Naive thymus-derived CD4-positive, alpha-beta T cell (primary cell): ENCODE results near the gene OR1S2. TPM values are rescaled to one million over a fixed set of nuclear protein-coding genes. Genes with fewer than 3 reads are reported as not detected.

ENCODE experiments used
- ATAC-seq: fragments of 150-1000 bp; cut with Tn5 transposase; 2 replicates; pipeline ENCODE4 v1.10.0; 2021; ENCODE audit warnings: mild to moderate bottlenecking, moderate library complexity
- CTCF ChIA-PET: fragments of 350-600 bp; sonication (Branson Sonifier 250); formaldehyde crosslinking; loops from one replicate; lab custom pipeline; 2021; ENCODE audit warnings: antibody characterized with exemption; lab: Charles Lee
- POLR2A ChIA-PET: fragments of 350-600 bp; sonication (Branson Sonifier 250); formaldehyde crosslinking; loops from one replicate; lab custom pipeline; 2021; ENCODE audit warnings: antibody characterized with exemption, inconsistent platforms; lab: Charles Lee
- DNase-seq, 9 donors: peaks; one replicate each; pipeline versions ENCODE4 v3.0.0 to v3.0.0-alpha.2; 2020 to 2022; ENCODE audit warnings: mixed read lengths in 1 of 9
- H3K27ac ChIP-seq: one replicate; pipeline ENCODE4 v1.7.0; 2013; ENCODE audit warnings: mild to moderate bottlenecking, low read depth, low read length, moderate library complexity
- H3K27me3 ChIP-seq, 2 donors: one replicate each; pipeline ENCODE4 v1.7.0; 2013; ENCODE audit warnings: low read length in 2 of 2, mild to moderate bottlenecking in 2 of 2, moderate library complexity in 2 of 2; ENCODE audit not compliant: control insufficient read depth in 2 of 2, insufficient read depth in 2 of 2
- H3K36me3 ChIP-seq, 3 experiments: 1 replicate in 2 of 3; 2 replicates in 1 of 3; pipeline ENCODE4 v1.7.0; 2013; ENCODE audit warnings: low read length in 3 of 3, mild to moderate bottlenecking in 3 of 3, moderate library complexity in 1 of 3; ENCODE audit not compliant: insufficient read depth in 3 of 3, control insufficient read depth in 2 of 3
- H3K4me1 ChIP-seq, 2 donors: one replicate each; pipeline ENCODE4 v1.7.0; 2013; ENCODE audit warnings: low read length in 2 of 2, mild to moderate bottlenecking in 2 of 2, moderate library complexity in 1 of 2; ENCODE audit not compliant: control insufficient read depth in 2 of 2, insufficient read depth in 2 of 2
- H3K4me3 ChIP-seq: 2 replicates; pipeline ENCODE4 v1.7.0; 2013; ENCODE audit warnings: mild to moderate bottlenecking, low read length
- H3K9me3 ChIP-seq, 3 experiments: 1 replicate in 2 of 3; 2 replicates in 1 of 3; pipeline ENCODE4 v1.7.0; 2013; ENCODE audit warnings: low read length in 3 of 3; ENCODE audit not compliant: control insufficient read depth in 2 of 3
- H3K27ac Mint-ChIP-seq, 9 donors: one replicate each; pipeline ENCODE4 v1.8.0; 2020 to 2022; ENCODE audit warnings: mixed read lengths in 9 of 9, mild to moderate bottlenecking in 8 of 9, moderate library complexity in 5 of 9, inconsistent platforms in 2 of 9
- H3K27me3 Mint-ChIP-seq, 5 donors: one replicate each; pipeline ENCODE4 v1.8.0; 2021 to 2022; ENCODE audit warnings: mixed read lengths in 5 of 5, mild to moderate bottlenecking in 1 of 5
- H3K36me3 Mint-ChIP-seq, 5 donors: one replicate each; pipeline ENCODE4 v1.8.0; 2020 to 2022; ENCODE audit warnings: mixed read lengths in 5 of 5, mild to moderate bottlenecking in 3 of 5, inconsistent platforms in 1 of 5
- H3K4me1 Mint-ChIP-seq, 7 donors: one replicate each; pipeline ENCODE4 v1.8.0; 2020 to 2022; ENCODE audit warnings: mixed read lengths in 7 of 7, mild to moderate bottlenecking in 3 of 7, inconsistent platforms in 1 of 7
- H3K4me3 Mint-ChIP-seq, 10 donors: one replicate each; pipeline ENCODE4 v1.8.0; 2020 to 2022; ENCODE audit warnings: mild to moderate bottlenecking in 10 of 10, mixed read lengths in 10 of 10, moderate library complexity in 6 of 10, inconsistent platforms in 2 of 10
- H3K9me3 Mint-ChIP-seq, 11 donors: one replicate each; pipeline ENCODE4 v1.8.0; 2020 to 2022; ENCODE audit warnings: mixed read lengths in 11 of 11, mild to moderate bottlenecking in 4 of 11, inconsistent platforms in 1 of 11, moderate library complexity in 1 of 11
- intact Hi-C, 2 donors: fragments of 100-400 bp; cut with micrococcal nuclease; formaldehyde crosslinking; loops; one replicate each; pipeline ENCODE4 v1.15.1; 2023
- polyA plus RNA-seq, 2 donors: library from polyadenylated mRNA; unstranded; fragments of 300-500 nt; fragmentation: Illumina TruSeq; gene quantifications; one replicate each; pipeline ENCODE4 v1.2.3, GENCODE V29; 2021
- total RNA-seq, 6 experiments: library from RNA in 5 of 6; stranded (reverse) in 5 of 6; gene quantifications; 1 replicate in 5 of 6; 2 replicates in 1 of 6; pipeline ENCODE4 v1.2.3 and lab custom pipeline; 2021 to 2026

Gene OR1S2
- total and polyA plus RNA-seq, 7 experiments from 2014 or later: not detected

DNA sequence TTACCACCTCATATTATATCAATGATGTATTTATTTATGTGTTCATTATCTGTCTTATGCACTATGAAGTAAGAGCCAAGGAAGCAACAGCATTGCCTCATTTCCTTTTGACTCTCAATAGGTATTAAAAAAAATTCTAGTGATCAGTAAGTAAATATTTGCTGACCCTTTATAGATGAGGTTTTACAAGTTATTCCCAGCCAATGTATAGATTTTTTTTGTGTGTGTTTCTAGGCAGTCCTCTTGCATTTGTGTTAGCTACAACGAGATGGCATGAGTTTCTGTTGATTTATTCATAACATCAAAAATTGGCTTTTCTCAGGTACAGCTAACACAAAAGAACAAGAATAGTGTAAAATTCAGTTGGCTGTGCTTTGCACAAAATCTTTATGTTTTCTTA is 4.7 kb downstream of the OR1S2 start:
- CTCF ChIA-PET: no interaction called here
- no peak overlapping the region for H3K4me3 Mint-ChIP-seq
- peaks cover 0 to 52% (median 29%) of the 10 kb centered on the region in 5 donors for H3K27me3 Mint-ChIP-seq
- no peak overlapping the region for H3K4me3 ChIP-seq
- no peaks in the 10 kb centered on the region for H3K27me3 ChIP-seq
- peaks cover 4 to 28% (median 11%) of the 10 kb centered on the region in 11 donors for H3K9me3 Mint-ChIP-seq
- peaks cover 0 to 7% (median 0%) of the 10 kb centered on the region in 5 donors for H3K36me3 Mint-ChIP-seq
- no peaks in the 10 kb centered on the region for H3K4me1 Mint-ChIP-seq
- POLR2A ChIA-PET: no interaction called here
- no peak overlapping the region for H3K27ac Mint-ChIP-seq
- no peak for DNase-seq
- no peaks in the 10 kb centered on the region for H3K4me1 ChIP-seq
- H3K36me3 ChIP-seq: no peaks in the 10 kb centered on the region
- H3K27ac ChIP-seq: no peak overlapping the region
- intact Hi-C loops: no loop called here
- no peaks in the 10 kb centered on the region for H3K9me3 ChIP-seq
- ATAC-seq: no peak

DNA sequence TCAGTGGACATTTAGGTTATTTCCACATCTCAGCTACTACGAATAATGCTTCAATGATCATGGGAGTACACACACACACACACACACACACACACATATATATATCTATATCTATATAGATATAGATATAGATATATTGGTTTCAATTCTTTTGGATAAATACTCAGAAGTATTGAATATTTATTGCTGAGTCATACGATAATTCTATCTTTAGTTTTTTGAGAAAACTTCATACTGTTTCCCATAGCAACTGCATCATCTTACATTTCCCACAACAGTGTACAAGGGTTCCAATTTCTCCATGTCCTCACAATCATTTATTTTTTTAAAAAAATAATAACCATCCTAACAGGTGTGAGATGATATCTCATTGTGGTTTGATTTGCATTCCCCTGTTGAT is 8.0 kb downstream of the OR1S2 start:
- intact Hi-C loops: no loop called here
- ChIA-PET POLR2A (no interaction called here), CTCF (no interaction called here)
- H3K4me3 ChIP-seq: no peak overlapping the region
- no peak overlapping the region for H3K4me3 Mint-ChIP-seq
- H3K4me1 ChIP-seq: no peaks in the 10 kb centered on the region
- no peaks in the 10 kb centered on the region for H3K36me3 Mint-ChIP-seq
- no peaks in the 10 kb centered on the region for H3K36me3 ChIP-seq
- no peaks in the 10 kb centered on the region for H3K4me1 Mint-ChIP-seq
- ATAC-seq (no peak), DNase-seq (no peak)
- no peak overlapping the region for H3K27ac ChIP-seq
- peaks cover 0 to 28% (median 12%) of the 10 kb centered on the region in 5 donors for H3K27me3 Mint-ChIP-seq
- no peak overlapping the region for H3K27ac Mint-ChIP-seq
- H3K9me3 ChIP-seq: no peaks in the 10 kb centered on the region
- H3K9me3 Mint-ChIP-seq: peaks cover 0 to 28% (median 10%) of the 10 kb centered on the region in 11 donors
- no peaks in the 10 kb centered on the region for H3K27me3 ChIP-seq

DNA sequence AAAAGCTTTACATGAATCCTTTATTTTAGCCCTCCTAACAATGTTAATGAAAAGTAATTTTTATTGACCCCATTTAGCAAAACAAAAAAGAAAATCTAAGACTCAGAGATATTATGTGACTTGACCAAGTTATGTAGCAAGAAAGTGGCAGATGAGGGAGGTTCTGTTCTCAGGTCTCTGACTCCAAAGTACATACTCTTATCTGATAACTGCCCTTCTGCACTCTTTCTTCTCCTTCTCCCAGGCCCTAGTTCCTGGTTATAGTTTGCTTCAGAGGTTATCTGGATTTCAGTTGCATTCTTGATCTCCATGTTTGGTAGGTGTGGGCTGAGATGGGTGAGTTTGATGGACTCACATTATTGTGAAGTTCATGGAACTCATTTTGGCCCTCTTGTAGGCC is 10.6 kb downstream of the OR1S2 start:
- Mint-ChIP-seq H3K27ac (no peak overlapping the region), H3K9me3 (peaks cover 0 to 22% (median 8%) of the 10 kb centered on the region in 11 donors), H3K4me3 (no peak overlapping the region), H3K27me3 (peaks cover 0 to 18% (median 7%) of the 10 kb centered on the region in 5 donors), H3K36me3 (no peaks in the 10 kb centered on the region), H3K4me1 (no peaks in the 10 kb centered on the region)
- Histone ChIP-seq H3K4me3 (no peak overlapping the region), H3K36me3 (no peaks in the 10 kb centered on the region), H3K4me1 (no peaks in the 10 kb centered on the region), H3K9me3 (no peaks in the 10 kb centered on the region), H3K27me3 (no peaks in the 10 kb centered on the region), H3K27ac (no peak overlapping the region)
- ChIA-PET CTCF (no interaction called here), POLR2A (no interaction called here)
- intact Hi-C loops: no loop called here
- no peak for ATAC-seq
- DNase-seq: no peak

DNA sequence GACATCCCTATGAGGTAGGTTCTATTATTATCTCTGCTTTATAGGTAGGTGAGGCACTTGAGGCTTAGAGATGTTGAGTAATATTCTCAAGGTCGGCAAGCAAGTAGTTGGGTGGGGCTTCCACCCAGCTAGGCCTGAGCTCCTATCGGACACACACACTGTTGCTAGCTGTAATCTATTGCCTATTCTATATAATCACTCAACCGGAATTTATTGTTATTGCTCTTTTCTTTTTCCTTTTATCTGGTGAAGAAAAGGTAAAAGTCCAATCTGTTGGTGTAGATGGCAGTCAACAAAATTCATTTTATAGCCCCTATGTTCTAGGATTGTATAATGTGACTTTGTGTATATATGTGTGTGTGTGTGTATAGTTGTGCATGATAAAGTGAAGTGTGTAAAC is 11.7 kb downstream of the OR1S2 start:
- Histone ChIP-seq H3K9me3 (no peaks in the 10 kb centered on the region), H3K36me3 (no peaks in the 10 kb centered on the region), H3K27me3 (no peaks in the 10 kb centered on the region), H3K4me3 (no peak overlapping the region), H3K27ac (no peak overlapping the region), H3K4me1 (no peaks in the 10 kb centered on the region)
- no peak overlapping the region for H3K4me3 Mint-ChIP-seq
- H3K27ac Mint-ChIP-seq: no peak overlapping the region
- H3K4me1 Mint-ChIP-seq: no peaks in the 10 kb centered on the region
- DNase-seq (no peak), ATAC-seq (no peak)
- ChIA-PET POLR2A (no interaction called here), CTCF (no interaction called here)
- intact Hi-C loops: no loop called here
- peaks cover 0 to 12% (median 2%) of the 10 kb centered on the region in 11 donors for H3K9me3 Mint-ChIP-seq
- H3K36me3 Mint-ChIP-seq: no peaks in the 10 kb centered on the region
- H3K27me3 Mint-ChIP-seq: peaks cover 0 to 10% (median 0%) of the 10 kb centered on the region in 5 donors

DNA sequence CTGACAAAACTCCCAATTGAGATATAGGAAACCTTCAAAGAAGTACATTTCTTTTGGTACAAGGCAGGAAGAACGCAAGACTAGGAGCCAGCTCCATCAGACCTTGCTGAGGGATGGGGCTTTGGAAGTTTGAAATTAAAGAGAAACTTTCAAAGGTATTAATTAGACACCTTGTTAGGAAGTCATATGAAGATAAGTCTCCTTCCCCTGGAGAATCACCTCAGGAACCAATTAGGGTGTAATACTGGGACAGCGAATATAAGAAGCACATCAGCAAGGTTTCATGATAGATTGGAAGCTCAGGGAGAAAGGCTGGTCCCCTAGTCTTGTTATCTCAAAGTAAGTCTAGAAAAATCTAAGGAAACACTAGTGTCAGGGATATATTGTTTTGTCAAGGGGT is 15.2 kb downstream of the OR1S2 start, which contains the start of gene OR9Q2:
TSS of gene OR9Q2 (plus strand) at position 301 of the 400 bp plus-strand sequence. CDS start 1,421 bp downstream, outside the sequence.
- Mint-ChIP-seq H3K27me3 (no peaks in the 10 kb centered on the region), H3K36me3 (no peaks in the 10 kb centered on the region), H3K27ac (no peak within 1 kb of the TSS), H3K4me3 (no peak within 1 kb of the TSS), H3K9me3 (no peaks in the 10 kb centered on the region), H3K4me1 (no peaks in the 10 kb centered on the region)
- H3K27me3 ChIP-seq: no peaks in the 10 kb centered on the region
- DNase-seq: no peak
- no peak for ATAC-seq
- no peaks in the 10 kb centered on the region for H3K4me1 ChIP-seq
- H3K4me3 ChIP-seq: no peak within 1 kb of the TSS
- intact Hi-C loops: no loop called here
- no peaks in the 10 kb centered on the region for H3K36me3 ChIP-seq
- no peaks in the 10 kb centered on the region for H3K9me3 ChIP-seq
- H3K27ac ChIP-seq: no peak within 1 kb of the TSS
- ChIA-PET CTCF (no interaction called here), POLR2A (no interaction called here)

DNA sequence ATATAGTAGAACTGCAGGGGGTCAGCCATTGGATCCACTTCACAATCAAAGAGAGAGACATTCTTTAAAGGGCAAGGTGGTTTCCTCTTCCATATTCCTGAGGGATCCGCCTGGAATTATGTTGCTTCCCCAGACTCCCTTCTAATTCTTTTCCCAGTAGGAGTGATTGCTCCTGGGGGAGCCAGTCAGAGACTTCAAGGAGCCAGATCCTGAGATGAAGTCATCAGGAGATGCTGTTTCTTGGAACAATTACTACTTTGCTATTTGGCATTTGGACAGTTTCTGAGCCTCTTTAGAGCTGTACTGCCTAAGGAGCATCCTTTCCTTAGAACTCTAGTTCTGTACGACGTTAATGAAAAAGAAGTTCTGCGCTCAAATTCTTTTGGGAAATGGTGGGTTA is 17.0 kb downstream of the OR1S2 start:
- Mint-ChIP-seq H3K4me1 (no peaks in the 10 kb centered on the region), H3K36me3 (no peaks in the 10 kb centered on the region), H3K27me3 (peaks cover 0 to 5% (median 0%) of the 10 kb centered on the region in 5 donors), H3K4me3 (no peak overlapping the region), H3K9me3 (no peaks in the 10 kb centered on the region), H3K27ac (no peak overlapping the region)
- Histone ChIP-seq H3K27ac (no peak overlapping the region), H3K4me1 (no peaks in the 10 kb centered on the region), H3K9me3 (no peaks in the 10 kb centered on the region), H3K27me3 (no peaks in the 10 kb centered on the region), H3K4me3 (no peak overlapping the region), H3K36me3 (no peaks in the 10 kb centered on the region)
- DNase-seq (no peak), ATAC-seq (no peak)
- ChIA-PET CTCF (no interaction called here), POLR2A (no interaction called here)
- intact Hi-C loops: no loop called here

DNA sequence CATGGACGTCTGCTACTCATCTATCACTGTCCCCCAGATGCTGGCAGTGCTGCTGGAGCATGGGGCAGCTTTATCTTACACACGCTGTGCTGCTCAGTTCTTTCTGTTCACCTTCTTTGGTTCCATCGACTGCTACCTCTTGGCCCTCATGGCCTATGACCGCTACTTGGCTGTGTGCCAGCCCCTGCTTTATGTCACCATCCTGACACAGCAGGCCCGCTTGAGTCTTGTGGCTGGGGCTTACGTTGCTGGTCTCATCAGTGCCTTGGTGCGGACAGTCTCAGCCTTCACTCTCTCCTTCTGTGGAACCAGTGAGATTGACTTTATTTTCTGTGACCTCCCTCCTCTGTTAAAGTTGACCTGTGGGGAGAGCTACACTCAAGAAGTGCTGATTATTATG is 24.3 kb downstream of the OR1S2 start:
- Mint-ChIP-seq H3K4me1 (peaks cover 0 to 4% (median 0%) of the 10 kb centered on the region in 7 donors), H3K27me3 (peaks cover 0 to 43% (median 36%) of the 10 kb centered on the region in 5 donors)
- CTCF ChIA-PET: no interaction called here

More for the DNA sequence above, 24.3 kb downstream of the OR1S2 start:
- no peaks in the 10 kb centered on the region for H3K36me3 ChIP-seq
- no peaks in the 10 kb centered on the region for H3K9me3 ChIP-seq
- H3K36me3 Mint-ChIP-seq: peaks cover 0 to 3% (median 0%) of the 10 kb centered on the region in 5 donors
- no peak overlapping the region for H3K27ac Mint-ChIP-seq
- ATAC-seq (no peak), DNase-seq (no peak)
- POLR2A ChIA-PET: no interaction called here
- H3K9me3 Mint-ChIP-seq: peaks cover 0 to 3% (median 0%) of the 10 kb centered on the region in 11 donors
- H3K27ac ChIP-seq: no peak overlapping the region
- no peak overlapping the region for H3K4me3 ChIP-seq
- intact Hi-C loops: no loop called here
- no peaks in the 10 kb centered on the region for H3K4me1 ChIP-seq
- peaks cover 0 to 4% of the 10 kb centered on the region in 2 donors for H3K27me3 ChIP-seq
- H3K4me3 Mint-ChIP-seq: no peak overlapping the region
